Stimulated activated CD4-positive, alpha-beta T cell treated with anti-CD3 and anti-CD28 coated beads, Interleukin-2, amount 100 ng/mL, for 4 hours (primary cell): ENCODE results near the gene FRMPD2.
"Not testable (repeated sequence)": the region's sequence is repeated elsewhere in the genome, so short reads cannot be mapped to it uniquely, and the experiment has no call there.

Experiments used
- DNase-seq: peaks from one replicate; pipeline ENCODE4 v3.0.0-alpha.2; 2020; ENCODE audit warnings: low read depth

FRMPD2 gene

DNA sequence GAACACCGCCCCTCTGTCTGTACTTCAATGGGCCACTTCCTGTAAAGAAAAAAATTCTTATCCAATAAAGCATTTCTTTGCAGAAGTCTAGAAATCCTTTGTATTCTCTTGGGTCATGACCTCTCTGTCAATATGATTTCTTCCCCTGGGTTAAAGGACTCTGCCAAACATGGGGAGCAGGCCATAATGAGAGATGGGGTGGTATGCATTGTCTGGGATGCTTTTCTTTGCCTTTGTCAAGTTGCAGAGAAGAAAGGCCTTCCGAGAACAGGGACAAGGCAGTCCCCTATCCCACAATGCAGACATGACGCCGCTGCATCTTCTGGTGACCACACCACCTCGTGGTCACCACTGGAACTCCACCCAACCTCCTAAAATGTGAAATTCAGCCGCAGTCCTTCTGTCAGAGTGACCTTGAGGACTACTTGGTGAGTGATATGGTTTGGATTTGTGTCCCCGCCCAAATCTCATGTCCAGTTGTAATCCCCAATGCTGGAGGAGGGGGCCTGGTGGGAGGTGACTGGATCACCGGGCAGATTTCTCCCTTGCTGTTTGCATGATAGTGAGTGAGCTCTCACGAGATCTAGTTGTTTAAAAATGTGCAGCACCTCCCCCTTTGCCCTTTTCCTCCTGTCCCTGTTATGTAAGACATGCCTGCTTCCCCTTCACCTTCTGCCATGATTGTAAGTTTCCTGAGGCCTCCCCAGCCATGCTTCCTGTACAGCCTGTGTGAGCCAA is 15.2 kb upstream of the FRMPD2 start:
- peak; percentile 8 for DNase-seq

GRCh38 chr10:48288661-48289060 is 14.2 kb upstream of the FRMPD2 start:
- DNase-seq = no peak

DNA sequence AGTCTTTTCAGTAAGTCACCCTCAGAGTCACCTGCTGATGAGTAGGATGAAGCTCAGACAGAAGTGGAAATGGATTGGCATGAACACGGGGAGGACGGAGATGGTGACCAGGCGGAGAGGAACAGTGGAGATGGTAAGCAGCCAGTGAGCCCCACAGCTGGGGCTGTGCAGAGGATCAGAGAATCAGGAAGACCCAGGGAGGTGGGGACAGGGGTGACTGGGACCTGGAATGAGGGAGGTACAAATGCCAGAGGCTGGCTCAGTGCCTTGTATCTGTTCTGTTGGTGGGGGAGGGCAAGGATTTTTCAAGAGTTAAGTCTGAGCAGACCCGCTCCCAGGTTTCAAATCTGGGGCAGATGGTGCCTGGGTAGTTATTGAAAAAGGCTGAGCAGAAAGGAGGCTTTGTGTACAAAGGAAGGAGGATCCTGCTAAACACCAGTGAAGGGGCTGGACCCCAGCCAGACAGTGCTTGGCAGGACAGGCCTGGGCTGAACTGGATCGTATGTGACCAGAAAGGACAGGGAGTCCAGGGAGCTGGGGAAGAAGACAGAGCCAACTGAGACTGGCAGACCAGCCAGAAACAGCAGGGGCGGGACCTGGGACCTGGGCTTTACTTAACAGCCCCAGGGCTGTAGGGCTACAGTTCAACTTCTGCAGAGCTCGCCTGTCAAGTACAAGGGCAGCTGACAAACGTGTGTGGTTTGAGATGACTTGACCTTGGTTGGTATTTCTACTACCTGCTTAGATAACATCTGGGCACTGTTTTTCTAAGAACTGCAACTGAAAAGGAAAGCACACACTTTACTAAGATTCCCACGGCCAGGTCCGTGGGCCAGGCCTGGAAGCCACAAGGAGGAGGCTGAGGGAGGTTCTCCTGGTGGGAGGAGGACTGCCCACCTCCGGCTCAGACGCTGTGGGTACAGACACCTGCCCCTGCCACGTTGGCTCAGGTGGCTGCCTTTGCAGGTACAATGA is 13.2 kb upstream of the FRMPD2 start:
- no peak for DNase-seq

GRCh38 chr10:48286356-48286755 is 11.9 kb upstream of the FRMPD2 start:
- DNase-seq = no peak

DNA sequence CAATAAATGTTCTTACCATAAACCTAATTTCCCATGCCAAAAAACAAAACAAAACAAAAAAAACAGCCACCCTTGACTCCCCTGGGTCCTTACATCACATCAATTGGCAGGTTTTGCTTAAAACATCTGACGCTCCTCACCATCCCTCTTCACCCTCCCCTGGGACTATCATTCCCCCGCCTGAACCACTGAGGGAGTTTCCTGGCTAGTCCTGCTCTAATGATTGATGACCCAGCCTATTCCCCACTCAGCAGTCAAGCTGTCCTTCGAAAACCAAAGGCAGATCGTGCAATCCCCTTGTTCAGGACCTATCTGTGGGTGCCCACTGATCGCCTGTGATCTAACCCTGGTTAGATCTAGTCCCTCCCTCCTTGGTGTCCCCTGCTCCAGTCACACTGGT is 11.2 kb upstream of the FRMPD2 start:
- no peak for DNase-seq

DNA sequence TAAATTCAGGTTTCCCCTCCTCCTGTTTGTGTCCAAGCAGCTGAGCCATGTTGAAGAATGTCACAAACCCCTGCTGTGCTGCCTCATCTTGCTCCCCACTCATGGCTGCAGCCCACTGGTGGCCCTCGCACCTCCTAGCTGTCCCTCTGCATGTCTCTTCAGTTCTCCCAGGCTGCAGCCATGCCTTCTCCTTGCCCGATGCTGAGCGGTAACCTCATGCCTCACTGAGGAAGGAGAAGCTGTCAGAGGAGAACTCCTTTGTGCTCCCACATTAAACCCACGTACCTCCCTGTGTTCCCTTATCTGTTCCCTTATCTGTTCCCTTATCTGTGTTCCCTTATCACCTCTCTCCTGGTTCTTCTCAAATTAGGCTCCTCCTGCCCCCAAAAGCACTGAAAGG is 10.3 kb upstream of the FRMPD2 start:
- DNase-seq = no peak

DNA sequence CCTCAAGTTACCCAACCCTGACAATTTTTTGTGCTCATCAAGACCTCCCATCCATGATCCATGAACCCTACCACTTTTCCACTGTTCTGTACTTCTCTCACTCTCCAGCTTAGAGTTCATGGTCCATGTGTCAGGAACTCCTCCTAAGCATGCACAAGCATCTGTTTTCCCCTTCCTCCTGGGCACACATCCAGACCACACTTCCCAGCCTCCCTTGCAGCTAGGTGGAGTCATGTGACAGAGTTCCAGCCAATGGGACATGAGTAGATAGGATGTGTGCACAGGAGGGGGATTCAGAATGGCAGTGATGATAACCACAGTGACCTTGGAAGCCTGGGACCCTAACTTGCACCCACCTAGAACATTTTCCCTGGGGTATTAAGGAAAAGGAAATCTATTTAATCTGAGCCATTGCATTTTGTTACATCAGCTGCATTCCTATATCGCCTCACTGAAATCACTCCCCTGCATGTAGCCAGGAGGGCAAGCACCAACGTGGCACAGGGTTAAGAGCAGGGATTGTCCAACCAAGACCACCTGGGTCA is 9.6 kb upstream of the FRMPD2 start:
- DNase-seq = no peak

DNA sequence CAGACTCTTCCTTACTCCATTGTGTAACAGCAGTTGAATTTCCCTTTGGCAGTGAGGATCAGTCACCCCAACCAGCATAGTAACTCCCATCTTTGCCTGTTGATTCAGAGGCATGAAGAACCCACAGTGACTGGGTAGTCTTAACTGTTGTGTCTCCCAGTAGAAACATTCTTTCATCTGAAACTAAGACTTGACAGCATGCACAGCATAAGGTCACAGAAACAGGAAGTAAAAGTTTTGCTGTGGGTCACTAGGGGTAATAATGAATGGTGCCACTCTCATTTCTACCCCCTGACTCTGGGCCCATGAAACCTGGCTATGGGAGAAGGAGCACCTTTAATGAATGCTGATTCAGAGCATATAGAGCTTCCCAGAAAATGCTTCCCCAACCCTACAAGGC is 8.3 kb upstream of the FRMPD2 start:
- no peak for DNase-seq

- not testable (repeated sequence) for DNase-seq
Measured at GRCh38 chr10:48281697-48282096, 7.2 kb upstream of the FRMPD2 start.

- DNase-seq = no peak
Measured at GRCh38 chr10:48279081-48279751, 4.7 kb upstream of the FRMPD2 start.

DNA sequence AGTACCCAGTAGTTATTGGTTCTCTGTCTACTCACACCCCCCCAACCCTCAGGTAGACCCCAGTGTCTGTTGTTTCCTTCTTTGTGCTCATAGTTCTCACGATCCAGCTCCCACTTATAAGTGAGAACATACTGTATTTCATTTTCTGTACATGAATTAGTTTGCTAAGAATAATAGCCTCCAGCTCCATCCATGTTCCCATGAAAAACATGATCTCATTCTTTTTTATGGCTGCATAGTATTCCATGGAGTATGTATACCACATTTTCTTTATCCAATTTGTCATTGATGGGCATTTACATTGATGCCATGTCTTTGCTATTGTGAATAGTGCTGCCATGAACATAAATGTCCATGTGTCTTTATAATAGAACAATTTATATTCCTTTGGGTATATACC is 2.6 kb upstream of the FRMPD2 start:
- no peak for DNase-seq

- DNase-seq = no peak
Measured at GRCh38 chr10:48273741-48274140, 755 bp downstream of the FRMPD2 start.

GRCh38 chr10:48272682-48273081 is 1.8 kb downstream of the FRMPD2 start:
- no peak for DNase-seq

- no peak for DNase-seq
Measured at GRCh38 chr10:48271047-48271730, 3.3 kb downstream of the FRMPD2 start.

- no peak for DNase-seq
Measured at GRCh38 chr10:48266528-48266927, 8.0 kb downstream of the FRMPD2 start.

- DNase-seq = no peak
Measured at GRCh38 chr10:48258105-48258504, 16.4 kb downstream of the FRMPD2 start.

GRCh38 chr10:48257407-48257961 is 17.0 kb downstream of the FRMPD2 start:
- no peak for DNase-seq

GRCh38 chr10:48255722-48256121 is 18.8 kb downstream of the FRMPD2 start:
- DNase-seq = no peak

- no peak for DNase-seq
Measured at GRCh38 chr10:48254750-48255512, 19.6 kb downstream of the FRMPD2 start.

GRCh38 chr10:48253970-48254657 is 20.4 kb downstream of the FRMPD2 start:
- no peak for DNase-seq
